NCI-H748 treated with DMSO at 0.1 percent for 48 hours (cell line): ENCODE results near the gene USP17L5.
"Not testable (repeated sequence)": the region's sequence is repeated elsewhere in the genome, so short reads cannot be mapped to it uniquely, and the experiment has no call there.

Source experiments
- DNase-seq: peaks from one replicate; lab custom pipeline; 2025; lab: John Stamatoyannopoulos, UW

Gene USP17L5, protein sequence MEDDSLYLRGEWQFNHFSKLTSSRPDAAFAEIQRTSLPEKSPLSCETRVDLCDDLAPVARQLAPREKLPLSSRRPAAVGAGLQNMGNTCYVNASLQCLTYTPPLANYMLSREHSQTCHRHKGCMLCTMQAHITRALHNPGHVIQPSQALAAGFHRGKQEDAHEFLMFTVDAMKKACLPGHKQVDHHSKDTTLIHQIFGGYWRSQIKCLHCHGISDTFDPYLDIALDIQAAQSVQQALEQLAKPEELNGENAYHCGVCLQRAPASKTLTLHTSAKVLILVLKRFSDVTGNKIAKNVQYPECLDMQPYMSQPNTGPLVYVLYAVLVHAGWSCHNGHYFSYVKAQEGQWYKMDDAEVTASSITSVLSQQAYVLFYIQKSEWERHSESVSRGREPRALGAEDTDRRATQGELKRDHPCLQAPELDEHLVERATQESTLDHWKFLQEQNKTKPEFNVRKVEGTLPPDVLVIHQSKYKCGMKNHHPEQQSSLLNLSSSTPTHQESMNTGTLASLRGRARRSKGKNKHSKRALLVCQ

DNA sequence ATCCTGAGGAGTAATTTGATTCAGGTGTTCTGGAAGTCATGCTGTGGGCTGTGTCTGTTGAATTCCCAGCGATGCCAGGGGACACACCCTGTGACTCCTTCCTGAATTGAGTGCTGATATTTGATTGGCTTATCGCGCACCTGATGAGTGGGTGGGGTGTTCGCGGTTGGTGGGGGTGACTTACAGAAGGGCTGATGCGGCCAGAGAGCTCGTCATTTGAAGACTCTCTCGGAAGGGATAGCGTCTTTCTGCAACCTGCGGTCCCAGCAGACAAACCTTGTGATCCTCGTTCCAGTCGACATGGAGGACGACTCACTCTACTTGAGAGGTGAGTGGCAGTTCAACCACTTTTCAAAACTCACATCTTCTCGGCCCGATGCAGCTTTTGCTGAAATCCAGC is at the start of gene USP17L5:
USP17L5 (plus strand) TSS at position 301 of the 400 bp plus-strand sequence; CDS start at position 301, 0 bp downstream.
- not testable (repeated sequence) for DNase-seq

DNA sequence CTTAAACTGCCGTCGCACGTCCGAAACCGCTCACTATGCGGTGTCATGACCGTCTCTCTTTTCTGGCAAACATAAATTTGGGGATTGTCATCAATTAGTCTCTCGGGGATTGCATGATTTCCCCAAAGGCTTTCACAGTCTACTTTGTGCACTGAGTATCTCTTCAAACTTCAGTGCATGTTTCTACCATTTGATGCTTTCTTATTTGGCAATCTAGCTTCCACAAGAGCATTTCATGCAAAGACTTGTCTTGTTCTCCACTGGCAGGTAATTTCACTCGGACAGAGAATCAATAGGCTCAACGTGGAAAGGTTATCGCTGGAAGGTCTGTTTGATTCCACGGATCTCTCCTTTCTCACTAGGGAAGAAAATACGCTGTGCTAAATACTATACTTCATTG is 15.0 kb upstream of the USP17L5 start:
- DNase-seq, result not testable (repeated sequence)

DNA sequence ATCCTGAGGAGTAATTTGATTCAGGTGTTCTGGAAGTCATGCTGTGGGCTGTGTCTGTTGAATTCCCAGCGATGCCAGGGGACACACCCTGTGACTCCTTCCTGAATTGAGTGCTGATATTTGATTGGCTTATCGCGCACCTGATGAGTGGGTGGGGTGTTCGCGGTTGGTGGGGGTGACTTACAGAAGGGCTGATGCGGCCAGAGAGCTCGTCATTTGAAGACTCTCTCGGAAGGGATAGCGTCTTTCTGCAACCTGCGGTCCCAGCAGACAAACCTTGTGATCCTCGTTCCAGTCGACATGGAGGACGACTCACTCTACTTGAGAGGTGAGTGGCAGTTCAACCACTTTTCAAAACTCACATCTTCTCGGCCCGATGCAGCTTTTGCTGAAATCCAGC is 14.3 kb upstream of the USP17L5 start, which contains the start of gene USP17L24:
USP17L24 (plus strand) TSS at position 301 of the 400 bp plus-strand sequence; CDS start at position 301, 0 bp downstream.
- DNase-seq, result not testable (repeated sequence)

DNA sequence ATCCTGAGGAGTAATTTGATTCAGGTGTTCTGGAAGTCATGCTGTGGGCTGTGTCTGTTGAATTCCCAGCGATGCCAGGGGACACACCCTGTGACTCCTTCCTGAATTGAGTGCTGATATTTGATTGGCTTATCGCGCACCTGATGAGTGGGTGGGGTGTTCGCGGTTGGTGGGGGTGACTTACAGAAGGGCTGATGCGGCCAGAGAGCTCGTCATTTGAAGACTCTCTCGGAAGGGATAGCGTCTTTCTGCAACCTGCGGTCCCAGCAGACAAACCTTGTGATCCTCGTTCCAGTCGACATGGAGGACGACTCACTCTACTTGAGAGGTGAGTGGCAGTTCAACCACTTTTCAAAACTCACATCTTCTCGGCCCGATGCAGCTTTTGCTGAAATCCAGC is 9.6 kb upstream of the USP17L5 start, which contains the start of gene USP17L25:
USP17L25 (plus strand) TSS at position 301 of the 400 bp plus-strand sequence; CDS start at position 301, 0 bp downstream.
- DNase-seq, result not testable (repeated sequence)

DNA sequence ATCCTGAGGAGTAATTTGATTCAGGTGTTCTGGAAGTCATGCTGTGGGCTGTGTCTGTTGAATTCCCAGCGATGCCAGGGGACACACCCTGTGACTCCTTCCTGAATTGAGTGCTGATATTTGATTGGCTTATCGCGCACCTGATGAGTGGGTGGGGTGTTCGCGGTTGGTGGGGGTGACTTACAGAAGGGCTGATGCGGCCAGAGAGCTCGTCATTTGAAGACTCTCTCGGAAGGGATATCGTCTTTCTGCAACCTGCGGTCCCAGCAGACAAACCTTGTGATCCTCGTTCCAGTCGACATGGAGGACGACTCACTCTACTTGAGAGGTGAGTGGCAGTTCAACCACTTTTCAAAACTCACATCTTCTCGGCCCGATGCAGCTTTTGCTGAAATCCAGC is 4.8 kb upstream of the USP17L5 start, which contains the start of gene USP17L26:
USP17L26 (plus strand) TSS at position 301 of the 400 bp plus-strand sequence; CDS start at position 301, 0 bp downstream.
- DNase-seq, result not testable (repeated sequence)

DNA sequence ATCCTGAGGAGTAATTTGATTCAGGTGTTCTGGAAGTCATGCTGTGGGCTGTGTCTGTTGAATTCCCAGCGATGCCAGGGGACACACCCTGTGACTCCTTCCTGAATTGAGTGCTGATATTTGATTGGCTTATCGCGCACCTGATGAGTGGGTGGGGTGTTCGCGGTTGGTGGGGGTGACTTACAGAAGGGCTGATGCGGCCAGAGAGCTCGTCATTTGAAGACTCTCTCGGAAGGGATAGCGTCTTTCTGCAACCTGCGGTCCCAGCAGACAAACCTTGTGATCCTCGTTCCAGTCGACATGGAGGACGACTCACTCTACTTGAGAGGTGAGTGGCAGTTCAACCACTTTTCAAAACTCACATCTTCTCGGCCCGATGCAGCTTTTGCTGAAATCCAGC is 4.6 kb downstream of the USP17L5 start, which contains the start of gene USP17L27:
USP17L27 (plus strand) TSS at position 301 of the 400 bp plus-strand sequence; CDS start at position 301, 0 bp downstream.
- DNase-seq, result not testable (repeated sequence)

DNA sequence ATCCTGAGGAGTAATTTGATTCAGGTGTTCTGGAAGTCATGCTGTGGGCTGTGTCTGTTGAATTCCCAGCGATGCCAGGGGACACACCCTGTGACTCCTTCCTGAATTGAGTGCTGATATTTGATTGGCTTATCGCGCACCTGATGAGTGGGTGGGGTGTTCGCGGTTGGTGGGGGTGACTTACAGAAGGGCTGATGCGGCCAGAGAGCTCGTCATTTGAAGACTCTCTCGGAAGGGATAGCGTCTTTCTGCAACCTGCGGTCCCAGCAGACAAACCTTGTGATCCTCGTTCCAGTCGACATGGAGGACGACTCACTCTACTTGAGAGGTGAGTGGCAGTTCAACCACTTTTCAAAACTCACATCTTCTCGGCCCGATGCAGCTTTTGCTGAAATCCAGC is 9.4 kb downstream of the USP17L5 start, which contains the start of gene USP17L28:
USP17L28 (plus strand) TSS at position 301 of the 400 bp plus-strand sequence; CDS start at position 301, 0 bp downstream.
- DNase-seq, result not testable (repeated sequence)

DNA sequence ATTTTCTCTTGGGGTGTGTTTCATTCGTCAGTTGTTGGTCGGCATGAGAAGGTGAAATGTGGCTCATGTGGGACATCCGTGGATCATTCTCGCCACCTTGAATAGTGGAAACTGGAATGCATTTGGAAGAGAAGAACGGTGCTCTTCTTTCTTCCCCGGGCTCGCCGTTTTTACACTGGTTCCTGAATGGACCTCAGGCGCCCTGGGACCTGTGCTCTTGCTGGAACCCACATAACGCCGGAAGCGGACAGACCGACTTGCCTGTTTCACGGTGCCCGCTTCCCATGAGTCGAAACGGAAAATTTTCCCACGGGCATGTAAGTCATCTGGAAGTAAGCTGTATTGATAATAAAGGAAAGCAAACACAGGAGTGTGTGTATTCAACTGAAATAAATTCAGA is 11.7 kb downstream of the USP17L5 start:
- not testable (repeated sequence) for DNase-seq

DNA sequence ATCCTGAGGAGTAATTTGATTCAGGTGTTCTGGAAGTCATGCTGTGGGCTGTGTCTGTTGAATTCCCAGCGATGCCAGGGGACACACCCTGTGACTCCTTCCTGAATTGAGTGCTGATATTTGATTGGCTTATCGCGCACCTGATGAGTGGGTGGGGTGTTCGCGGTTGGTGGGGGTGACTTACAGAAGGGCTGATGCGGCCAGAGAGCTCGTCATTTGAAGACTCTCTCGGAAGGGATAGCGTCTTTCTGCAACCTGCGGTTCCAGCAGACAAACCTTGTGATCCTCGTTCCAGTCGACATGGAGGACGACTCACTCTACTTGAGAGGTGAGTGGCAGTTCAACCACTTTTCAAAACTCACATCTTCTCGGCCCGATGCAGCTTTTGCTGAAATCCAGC is 14.1 kb downstream of the USP17L5 start, which contains the start of gene USP17L29:
USP17L29 (plus strand) TSS at position 301 of the 400 bp plus-strand sequence; CDS start at position 301, 0 bp downstream.
- not testable (repeated sequence) for DNase-seq

DNA sequence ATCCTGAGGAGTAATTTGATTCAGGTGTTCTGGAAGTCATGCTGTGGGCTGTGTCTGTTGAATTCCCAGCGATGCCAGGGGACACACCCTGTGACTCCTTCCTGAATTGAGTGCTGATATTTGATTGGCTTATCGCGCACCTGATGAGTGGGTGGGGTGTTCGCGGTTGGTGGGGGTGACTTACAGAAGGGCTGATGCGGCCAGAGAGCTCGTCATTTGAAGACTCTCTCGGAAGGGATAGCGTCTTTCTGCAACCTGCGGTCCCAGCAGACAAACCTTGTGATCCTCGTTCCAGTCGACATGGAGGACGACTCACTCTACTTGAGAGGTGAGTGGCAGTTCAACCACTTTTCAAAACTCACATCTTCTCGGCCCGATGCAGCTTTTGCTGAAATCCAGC is 23.6 kb downstream of the USP17L5 start, which contains the start of gene USP17L30:
USP17L30 (plus strand) TSS at position 301 of the 400 bp plus-strand sequence; CDS start at position 301, 0 bp downstream.
- DNase-seq, result not testable (repeated sequence)

DNA sequence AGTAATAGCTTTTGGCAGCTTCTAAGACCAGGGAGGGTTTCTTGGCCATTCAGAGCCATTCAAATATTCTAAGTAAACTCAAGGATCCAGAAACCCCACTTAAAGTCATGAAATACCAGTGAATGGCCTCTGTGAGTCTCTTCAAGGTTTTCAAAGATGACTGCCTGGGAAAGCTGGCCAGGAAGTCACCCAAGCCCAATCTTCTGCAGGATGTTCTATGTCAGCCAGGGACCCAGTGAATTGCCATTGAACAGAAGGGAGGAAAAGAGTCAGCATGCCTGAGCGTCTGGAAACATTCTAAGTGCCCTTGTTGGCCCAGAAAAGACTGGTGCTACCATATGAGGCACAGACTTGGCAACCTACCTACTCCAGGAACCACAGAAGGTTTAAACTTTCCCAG is 40.7 kb downstream of the USP17L5 start:
- DNase-seq, result not testable (repeated sequence)

DNA sequence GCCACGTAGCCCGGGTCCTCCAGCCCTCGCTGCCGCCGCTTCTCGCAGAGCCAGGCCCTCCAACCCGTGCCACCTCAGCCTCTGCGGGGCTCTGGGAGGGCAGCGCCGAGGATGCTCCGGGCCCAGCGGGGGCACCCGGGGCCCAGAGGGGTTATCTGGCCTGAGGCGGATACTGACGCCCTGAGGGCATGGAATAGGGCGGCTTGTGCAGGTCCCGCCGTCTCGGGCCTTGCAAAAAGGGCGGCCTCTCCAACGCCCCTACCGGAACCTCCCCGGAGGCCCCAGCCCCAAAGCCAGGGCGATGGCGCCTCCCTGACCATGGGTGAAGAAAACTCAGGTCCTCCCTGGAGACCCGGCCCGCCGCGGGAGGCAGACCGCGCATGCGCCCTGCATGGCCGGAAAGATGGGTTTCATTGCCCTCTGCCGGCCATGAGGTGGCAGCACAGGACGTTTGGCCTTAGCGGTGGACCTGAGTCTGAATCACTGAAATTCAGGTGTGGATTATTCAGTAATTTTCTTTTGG is 41.9 kb downstream of the USP17L5 start:
- DNase-seq, result not testable (repeated sequence)

DNA sequence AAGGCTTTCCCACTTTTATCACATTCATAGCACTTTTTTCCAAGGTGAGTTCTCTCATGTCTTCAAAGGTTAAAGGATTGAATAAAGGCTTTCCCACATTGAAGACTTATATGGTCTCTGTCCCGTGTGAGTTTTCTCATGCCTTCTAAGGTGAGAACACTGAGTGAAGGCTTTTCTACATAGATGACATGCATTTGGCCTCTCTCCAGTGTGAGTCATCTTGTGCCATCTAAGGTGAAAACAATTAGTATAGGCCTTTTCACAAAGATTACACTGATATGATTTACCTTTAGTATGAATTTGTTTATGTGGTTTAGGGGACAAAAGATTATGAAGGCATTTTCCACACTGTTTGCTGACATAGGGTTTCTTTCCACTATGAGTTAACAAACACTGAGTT is 44.9 kb downstream of the USP17L5 start:
- DNase-seq, result no peak

DNA sequence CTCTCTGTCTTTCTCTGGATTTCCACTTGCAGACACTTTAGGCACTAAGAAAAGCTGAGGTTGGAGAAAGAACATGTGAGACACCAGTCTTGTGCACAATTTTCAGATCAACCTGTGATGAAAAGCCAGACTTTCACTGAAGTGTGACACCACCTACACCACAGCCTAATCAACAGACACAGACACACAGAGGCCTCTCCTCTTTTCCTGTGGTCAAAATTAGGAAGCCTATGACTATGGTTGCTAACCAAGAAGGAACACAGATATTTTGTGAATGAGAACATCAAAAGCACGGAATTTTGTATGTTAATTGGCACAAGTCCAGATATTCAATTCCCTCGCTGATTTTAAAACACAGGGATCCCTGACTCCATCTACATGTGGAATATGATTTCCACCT is 49.8 kb downstream of the USP17L5 start:
- DNase-seq, result not testable (repeated sequence)
